ENCODE data around the gene CRTC1. TPM values are rescaled to one million over a fixed set of nuclear protein-coding genes. Genes with fewer than 3 reads are reported as not detected.
"Not testable (repeated sequence)": the region's sequence is repeated elsewhere in the genome, so short reads cannot be mapped to it uniquely, and the experiment has no call there.

CRTC1 gene
- total RNA-seq, 4 donors from 2014 or later = 2.4 to 17.5 (median 6.7) TPM

DNA sequence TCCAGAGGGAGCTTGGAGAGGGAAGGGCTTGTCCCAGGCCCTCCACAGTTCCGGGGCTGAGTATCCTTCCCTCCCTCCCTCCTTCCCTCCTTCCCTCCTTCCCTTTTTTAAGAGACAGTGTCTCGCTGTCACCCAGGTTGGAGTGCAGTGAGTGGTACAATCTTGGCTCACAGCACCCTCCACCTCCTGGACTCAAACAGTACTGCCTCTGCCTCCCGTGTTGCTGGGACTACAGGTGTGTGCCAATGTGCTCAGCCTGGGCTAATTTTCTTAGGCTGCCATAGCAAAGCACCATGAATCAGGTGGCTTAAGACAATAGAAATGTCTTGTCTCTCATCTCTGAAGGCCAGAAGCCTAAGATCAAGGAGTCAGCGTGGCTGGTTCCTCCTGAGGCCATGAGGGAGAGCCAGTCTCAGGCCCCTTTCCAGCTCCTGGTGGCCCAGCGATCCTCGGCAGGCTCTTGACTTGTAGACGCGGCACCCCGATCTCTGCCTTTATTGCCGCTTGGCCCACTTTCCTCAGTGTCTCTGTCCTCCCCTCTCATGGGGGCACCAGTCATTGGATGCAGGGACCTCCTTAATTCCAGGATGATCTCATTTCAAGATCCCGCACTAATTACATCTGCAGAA is 47.5 kb downstream of the CRTC1 start:
- no peak overlapping the region for H3K4me3 ChIP-seq
- no peaks in the 10 kb centered on the region for H3K9me3 ChIP-seq
- no peaks in the 10 kb centered on the region for H3K4me1 ChIP-seq
- intact Hi-C loops (cut with DNase I; ENCODE audit: low total_unique reads) = no loop called here
- TF ChIP-seq POLR2A (IDR thresholded peaks at IDR 0.05) = no peak
- TF ChIP-seq, protein P1, sequence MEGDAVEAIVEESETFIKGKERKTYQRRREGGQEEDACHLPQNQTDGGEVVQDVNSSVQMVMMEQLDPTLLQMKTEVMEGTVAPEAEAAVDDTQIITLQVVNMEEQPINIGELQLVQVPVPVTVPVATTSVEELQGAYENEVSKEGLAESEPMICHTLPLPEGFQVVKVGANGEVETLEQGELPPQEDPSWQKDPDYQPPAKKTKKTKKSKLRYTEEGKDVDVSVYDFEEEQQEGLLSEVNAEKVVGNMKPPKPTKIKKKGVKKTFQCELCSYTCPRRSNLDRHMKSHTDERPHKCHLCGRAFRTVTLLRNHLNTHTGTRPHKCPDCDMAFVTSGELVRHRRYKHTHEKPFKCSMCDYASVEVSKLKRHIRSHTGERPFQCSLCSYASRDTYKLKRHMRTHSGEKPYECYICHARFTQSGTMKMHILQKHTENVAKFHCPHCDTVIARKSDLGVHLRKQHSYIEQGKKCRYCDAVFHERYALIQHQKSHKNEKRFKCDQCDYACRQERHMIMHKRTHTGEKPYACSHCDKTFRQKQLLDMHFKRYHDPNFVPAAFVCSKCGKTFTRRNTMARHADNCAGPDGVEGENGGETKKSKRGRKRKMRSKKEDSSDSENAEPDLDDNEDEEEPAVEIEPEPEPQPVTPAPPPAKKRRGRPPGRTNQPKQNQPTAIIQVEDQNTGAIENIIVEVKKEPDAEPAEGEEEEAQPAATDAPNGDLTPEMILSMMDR (IDR thresholded peaks at IDR 0.05) = no peak
- H3K27me3 ChIP-seq = no peaks in the 10 kb centered on the region
- no peaks in the 10 kb centered on the region for H3K36me3 ChIP-seq
- no peak overlapping the region for H3K27ac ChIP-seq
- DNase-seq = no peak

DNA sequence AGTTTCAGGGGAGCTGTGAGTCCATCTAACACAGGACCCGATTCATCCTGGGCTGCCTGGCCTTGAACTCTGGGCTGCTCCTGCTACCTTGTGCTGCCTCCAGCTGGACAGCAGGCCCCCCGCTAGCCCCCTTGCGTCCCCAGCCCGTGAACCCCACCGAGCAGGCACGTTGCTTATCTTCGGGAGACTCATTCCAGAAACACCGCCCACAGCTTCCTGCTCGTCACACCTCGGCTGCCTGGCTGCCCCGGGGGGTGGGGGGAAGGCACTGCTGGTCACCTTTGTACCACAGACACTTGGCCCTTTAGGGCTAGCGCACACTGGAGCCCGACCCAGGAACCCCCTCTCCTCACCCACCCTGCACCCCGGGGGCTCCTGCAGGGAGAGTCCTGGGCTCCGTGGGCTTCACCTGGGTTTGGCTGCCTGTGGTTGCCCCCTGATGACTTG is 48.1 kb downstream of the CRTC1 start:
- H3K9me3 ChIP-seq = no peaks in the 10 kb centered on the region
- no peaks in the 10 kb centered on the region for H3K36me3 ChIP-seq
- no peak for DNase-seq
- H3K4me1 ChIP-seq = no peaks in the 10 kb centered on the region
- no peak overlapping the region for H3K27ac ChIP-seq
- H3K27me3 ChIP-seq = no peaks in the 10 kb centered on the region
- no peak overlapping the region for H3K4me3 ChIP-seq
- TF ChIP-seq, protein P1 (IDR thresholded peaks at IDR 0.05) = no peak
- no peak for TF ChIP-seq POLR2A (IDR thresholded peaks at IDR 0.05)
- intact Hi-C loops (cut with DNase I; ENCODE audit: low total_unique reads) = no loop called here

DNA sequence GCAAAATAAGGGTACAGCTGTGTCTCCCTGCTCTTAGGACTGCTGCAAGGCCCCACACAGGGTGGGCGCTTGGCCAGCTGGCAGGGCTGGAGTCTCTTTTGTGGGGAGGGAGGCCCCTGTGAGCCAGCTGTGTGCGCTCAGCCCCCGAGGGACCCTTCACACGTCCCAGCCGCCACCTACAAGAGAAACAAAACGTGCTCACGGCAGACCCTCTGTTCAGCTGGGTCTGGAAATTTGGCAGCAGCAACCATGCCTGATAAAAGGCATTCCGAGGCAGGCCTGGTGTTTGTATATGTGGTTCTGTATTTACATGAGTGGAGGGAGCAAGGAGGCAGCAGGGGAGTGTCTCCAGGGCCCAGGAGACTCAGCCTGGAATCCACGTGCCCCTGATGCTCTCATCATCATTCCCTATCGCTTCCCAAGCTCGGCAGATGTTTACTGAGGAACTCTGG is 49.7 kb downstream of the CRTC1 start:
- Histone ChIP-seq H3K9me3 (no peaks in the 10 kb centered on the region), H3K4me3 (no peak overlapping the region), H3K27ac (no peak overlapping the region), H3K36me3 (no peaks in the 10 kb centered on the region), H3K4me1 (no peaks in the 10 kb centered on the region), H3K27me3 (no peaks in the 10 kb centered on the region)
- intact Hi-C loops (cut with DNase I; ENCODE audit: low total_unique reads) = no loop called here
- TF ChIP-seq, protein P1 (IDR thresholded peaks at IDR 0.05) = no peak
- TF ChIP-seq POLR2A (IDR thresholded peaks at IDR 0.05) = no peak
- DNase-seq = peak; percentile 41 to 66

DNA sequence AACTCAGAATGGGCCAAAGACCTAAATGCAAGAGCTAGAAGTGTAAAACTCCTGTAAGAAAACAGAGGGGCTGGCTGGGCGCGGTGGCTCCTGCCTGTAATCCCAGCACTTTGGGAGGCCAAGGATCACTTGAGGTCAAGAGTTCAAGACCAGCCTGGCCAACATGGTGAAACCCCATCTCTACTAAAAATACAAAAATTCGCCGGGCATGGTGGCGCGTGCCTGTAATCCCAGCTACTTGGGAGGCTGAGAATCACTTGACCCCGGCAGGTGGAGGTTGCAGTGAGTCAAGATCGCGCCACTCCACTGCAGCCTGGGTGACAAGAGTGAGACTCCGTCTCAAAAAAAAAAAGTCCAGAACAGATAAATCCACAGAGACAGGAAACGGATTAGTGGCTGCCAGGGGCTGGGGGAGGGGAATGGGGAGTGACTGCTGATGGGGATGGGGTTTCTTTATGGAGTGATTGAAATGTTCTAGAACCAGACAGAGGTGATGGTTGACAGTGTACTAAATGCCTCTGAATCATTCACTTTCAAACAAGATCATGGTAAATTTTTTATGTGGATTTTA is 50.4 kb downstream of the CRTC1 start:
- H3K9me3 ChIP-seq; H3K4me1 ChIP-seq; H3K4me3 ChIP-seq; H3K27me3 ChIP-seq; H3K27ac ChIP-seq; H3K36me3 ChIP-seq; intact Hi-C loops (cut with DNase I; ENCODE audit: low total_unique reads); DNase-seq: not testable (repeated sequence)

DNA sequence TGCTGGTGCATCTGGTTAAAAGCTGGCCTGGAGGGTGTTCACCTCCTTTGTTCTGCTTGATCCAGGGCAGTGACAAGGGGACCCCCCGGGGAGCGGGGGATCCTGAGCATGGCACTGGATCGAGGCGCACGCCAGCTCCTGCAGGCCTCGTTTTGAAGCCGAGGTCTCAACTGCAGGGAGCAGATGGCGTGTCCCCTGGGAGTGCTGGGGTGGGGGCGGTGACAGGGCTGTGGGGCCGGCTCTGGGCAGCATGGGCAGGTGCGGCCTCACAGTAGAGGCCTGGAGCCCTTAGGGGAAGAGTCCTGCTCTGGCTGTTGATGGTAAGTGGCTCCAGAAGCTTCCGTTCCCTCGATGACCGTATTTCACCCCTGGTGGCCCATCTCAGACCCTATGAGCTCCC is 51.8 kb downstream of the CRTC1 start:
- H3K4me1 ChIP-seq = no peaks in the 10 kb centered on the region
- H3K27me3 ChIP-seq = no peaks in the 10 kb centered on the region
- no peak overlapping the region for H3K4me3 ChIP-seq
- H3K27ac ChIP-seq = no peak overlapping the region
- no peaks in the 10 kb centered on the region for H3K9me3 ChIP-seq
- H3K36me3 ChIP-seq = no peaks in the 10 kb centered on the region
- no peak for TF ChIP-seq POLR2A (IDR thresholded peaks at IDR 0.05)
- TF ChIP-seq, protein P1 (IDR thresholded peaks at IDR 0.05) = no peak
- DNase-seq = no peak
- intact Hi-C loops (cut with DNase I; ENCODE audit: low total_unique reads) = no loop called here

All from uterus (tissue), 4 donors.